Fibroblast of lung (primary cell): Measurements from ENCODE around the gene TRIM44. TPM values are rescaled to one million over a fixed set of nuclear protein-coding genes. Genes with fewer than 3 reads are reported as not detected.
"Not testable (repeated sequence)": the region's sequence is repeated elsewhere in the genome, so short reads cannot be mapped to it uniquely, and the experiment has no call there.

Source experiments
- DNase-seq, 2 donors: peaks; one replicate each; pipeline versions ENCODE4 v3.0.0 to v3.0.0-alpha.2; 2010; ENCODE audit warnings: low read depth in 2 of 2
- H2AFZ ChIP-seq: 2 replicates; pipeline ENCODE4 v1.5.1; 2012; ENCODE audit warnings: low read length, control low read depth, inconsistent platforms
- H3K27ac ChIP-seq: 2 replicates; pipeline ENCODE4 v1.5.1; 2011; ENCODE audit warnings: low read length, control low read depth; ENCODE audit not compliant: insufficient read depth
- H3K27me3 ChIP-seq: 2 replicates; pipeline ENCODE4 v1.5.1; 2011; ENCODE audit warnings: mild to moderate bottlenecking, low read length; ENCODE audit not compliant: control insufficient read depth, insufficient read depth
- H3K36me3 ChIP-seq: 2 replicates; pipeline ENCODE4 v1.5.1; 2011; ENCODE audit warnings: low read length; ENCODE audit not compliant: control insufficient read depth, insufficient read depth
- H3K4me1 ChIP-seq: 2 replicates; pipeline ENCODE4 v1.5.1; 2011; ENCODE audit warnings: low read length; ENCODE audit not compliant: control insufficient read depth, insufficient read depth; ENCODE audit errors: extremely low read depth
- H3K4me2 ChIP-seq: 2 replicates; pipeline ENCODE4 v1.5.1; 2011; ENCODE audit warnings: low read length, control low read depth; ENCODE audit not compliant: insufficient read depth; ENCODE audit errors: extremely low read depth
- H3K4me3 ChIP-seq, 4 experiments: fragments of 200-600 bp in 1 of 4; sonication (generic) in 1 of 4; replicated peaks in 1 of 4; 2 replicates each; pipeline ENCODE4 v1.5.1; 2011 to 2016; ENCODE audit warnings: low read length in 4 of 4, low read depth in 3 of 4, mild to moderate bottlenecking in 3 of 4, control low read depth in 2 of 4, inconsistent platforms in 1 of 4, mixed read lengths in 1 of 4; ENCODE audit not compliant: insufficient read depth in 1 of 4; ENCODE audit errors: control extremely low read depth in 1 of 4
- H3K79me2 ChIP-seq: 2 replicates; pipeline ENCODE4 v1.5.1; 2012; ENCODE audit warnings: mild to moderate bottlenecking, low read length, inconsistent platforms; ENCODE audit not compliant: control insufficient read depth, insufficient read depth
- H3K9ac ChIP-seq: 2 replicates; pipeline ENCODE4 v1.5.1; 2011; ENCODE audit warnings: mild to moderate bottlenecking, low read length, control low read depth; ENCODE audit not compliant: insufficient read depth
- H3K9me3 ChIP-seq: 2 replicates; pipeline ENCODE4 v1.5.1; 2012; ENCODE audit warnings: low read depth, low read length; ENCODE audit not compliant: control insufficient read depth, insufficient read depth
- H4K20me1 ChIP-seq: 2 replicates; pipeline ENCODE4 v1.5.1; 2011; ENCODE audit warnings: low read length; ENCODE audit not compliant: control insufficient read depth, insufficient read depth; ENCODE audit errors: extremely low read depth
- CTCF ChIP-seq, 2 donors: IDR thresholded peaks in 1 of 2; conservative IDR thresholded peaks in 1 of 2; 1 replicate in 1 of 2; 2 replicates in 1 of 2; pipeline ENCODE4 v1.5.1; 2011 to 2012; ENCODE audit warnings: low read length in 2 of 2, control low read depth in 1 of 2, inconsistent platforms in 1 of 2, low read depth in 1 of 2, mild to moderate bottlenecking in 1 of 2
- EZH2 ChIP-seq: IDR thresholded peaks from 2 replicates; pipeline ENCODE4 v1.5.1; 2012; ENCODE audit warnings: low read length, control low read depth, mild to moderate bottlenecking; ENCODE audit errors: missing control alignments
- polyA plus RNA-seq, 2 donors: library from polyadenylated mRNA; depleted of rRNA in 1 of 2; stranded (reverse) in 1 of 2; unstranded in 1 of 2; fragments of >200 nt; gene quantifications; 2 replicates each; pipeline ENCODE4 v1.2.1, GENCODE V29; 2011 to 2012; ENCODE audit warnings: missing spikeins in 1 of 2
- total RNA-seq: library from RNA; depleted of rRNA; stranded (reverse); fragments of >200 nt; gene quantifications from 2 replicates; pipeline ENCODE4 v1.2.1, GENCODE V29; 2014

The TRIM44 gene
- total and polyA plus RNA-seq, 2 donors (not counting 1 experiment from before 2014, with no cell fraction given) = 10.4 to 78.3 TPM

- no peak overlapping the region for H3K4me2 ChIP-seq
- TF ChIP-seq CTCF (conservative IDR thresholded peaks at IDR 0.05 in 1 of 2, IDR thresholded peaks at IDR 0.05 in 1 of 2; ENCODE audit: low read depth in 1 of 2, low read length in 2 of 2) = no peak
- no peak for TF ChIP-seq EZH2
- H3K4me3 ChIP-seq = no peak overlapping the region
- H3K9me3 ChIP-seq = no peaks in the 10 kb centered on the region
- H2AFZ ChIP-seq = no peak overlapping the region
- H3K9ac ChIP-seq = no peak overlapping the region
- no peaks in the 10 kb centered on the region for H4K20me1 ChIP-seq
- H3K79me2 ChIP-seq = no peaks in the 10 kb centered on the region
- DNase-seq = no peak
- H3K27ac ChIP-seq = no peak overlapping the region
- H3K36me3 ChIP-seq = no peaks in the 10 kb centered on the region
- H3K4me1 ChIP-seq = no peaks in the 10 kb centered on the region
- H3K27me3 ChIP-seq = no peaks in the 10 kb centered on the region
Measured at GRCh38 chr11:35750981-35751663, 88.5 kb downstream of the TRIM44 start.

GRCh38 chr11:35751664-35752061 is 89.1 kb downstream of the TRIM44 start:
- Histone ChIP-seq H3K27ac (no peak overlapping the region), H3K9me3 (no peaks in the 10 kb centered on the region), H3K79me2 (no peaks in the 10 kb centered on the region), H3K27me3 (no peaks in the 10 kb centered on the region), H3K4me3 (no peak overlapping the region), H3K9ac (no peak overlapping the region), H3K36me3 (no peaks in the 10 kb centered on the region), H2AFZ (no peak overlapping the region), H3K4me2 (no peak overlapping the region), H3K4me1 (no peaks in the 10 kb centered on the region), H4K20me1 (no peaks in the 10 kb centered on the region)
- TF ChIP-seq EZH2 (no peak), CTCF (conservative IDR thresholded peaks at IDR 0.05 in 1 of 2, IDR thresholded peaks at IDR 0.05 in 1 of 2; ENCODE audit: low read depth in 1 of 2, low read length in 2 of 2) (no peak)
- peak in 1 of 2 donors; percentile 9 for DNase-seq

GRCh38 chr11:35752115-35752514 is 89.5 kb downstream of the TRIM44 start:
- Histone ChIP-seq H3K4me2 (no peak overlapping the region), H3K9me3 (no peaks in the 10 kb centered on the region), H2AFZ (no peak overlapping the region), H3K4me1 (no peaks in the 10 kb centered on the region), H3K79me2 (no peaks in the 10 kb centered on the region), H4K20me1 (no peaks in the 10 kb centered on the region), H3K9ac (no peak overlapping the region), H3K27me3 (no peaks in the 10 kb centered on the region), H3K27ac (no peak overlapping the region), H3K4me3 (no peak overlapping the region), H3K36me3 (no peaks in the 10 kb centered on the region)
- TF ChIP-seq CTCF (conservative IDR thresholded peaks at IDR 0.05 in 1 of 2, IDR thresholded peaks at IDR 0.05 in 1 of 2; ENCODE audit: low read depth in 1 of 2, low read length in 2 of 2) = no peak
- no peak for TF ChIP-seq EZH2
- peak in 1 of 2 donors; percentile 31 for DNase-seq

- DNase-seq, H3K27ac ChIP-seq, H3K9me3 ChIP-seq, H3K36me3 ChIP-seq, H3K4me3 ChIP-seq, H3K4me1 ChIP-seq, H4K20me1 ChIP-seq, H3K4me2 ChIP-seq, H3K9ac ChIP-seq, H3K27me3 ChIP-seq, H2AFZ ChIP-seq, H3K79me2 ChIP-seq: not testable (repeated sequence)
Measured at GRCh38 chr11:35753573-35753972, 91.0 kb downstream of the TRIM44 start.

GRCh38 chr11:35759951-35760350 is 97.4 kb downstream of the TRIM44 start:
- not testable (repeated sequence) for H3K36me3 ChIP-seq, H3K79me2 ChIP-seq, H3K27ac ChIP-seq, H4K20me1 ChIP-seq, H3K9ac ChIP-seq, H3K4me2 ChIP-seq, H3K9me3 ChIP-seq, H3K4me1 ChIP-seq, H3K27me3 ChIP-seq, DNase-seq, H3K4me3 ChIP-seq, H2AFZ ChIP-seq
